ENCODE measurements around the gene PRRT3.

The PRRT3 gene
- total RNA-seq: 9.8 to 13.7 (median 11.6) reads per million in 3 donors

DNA sequence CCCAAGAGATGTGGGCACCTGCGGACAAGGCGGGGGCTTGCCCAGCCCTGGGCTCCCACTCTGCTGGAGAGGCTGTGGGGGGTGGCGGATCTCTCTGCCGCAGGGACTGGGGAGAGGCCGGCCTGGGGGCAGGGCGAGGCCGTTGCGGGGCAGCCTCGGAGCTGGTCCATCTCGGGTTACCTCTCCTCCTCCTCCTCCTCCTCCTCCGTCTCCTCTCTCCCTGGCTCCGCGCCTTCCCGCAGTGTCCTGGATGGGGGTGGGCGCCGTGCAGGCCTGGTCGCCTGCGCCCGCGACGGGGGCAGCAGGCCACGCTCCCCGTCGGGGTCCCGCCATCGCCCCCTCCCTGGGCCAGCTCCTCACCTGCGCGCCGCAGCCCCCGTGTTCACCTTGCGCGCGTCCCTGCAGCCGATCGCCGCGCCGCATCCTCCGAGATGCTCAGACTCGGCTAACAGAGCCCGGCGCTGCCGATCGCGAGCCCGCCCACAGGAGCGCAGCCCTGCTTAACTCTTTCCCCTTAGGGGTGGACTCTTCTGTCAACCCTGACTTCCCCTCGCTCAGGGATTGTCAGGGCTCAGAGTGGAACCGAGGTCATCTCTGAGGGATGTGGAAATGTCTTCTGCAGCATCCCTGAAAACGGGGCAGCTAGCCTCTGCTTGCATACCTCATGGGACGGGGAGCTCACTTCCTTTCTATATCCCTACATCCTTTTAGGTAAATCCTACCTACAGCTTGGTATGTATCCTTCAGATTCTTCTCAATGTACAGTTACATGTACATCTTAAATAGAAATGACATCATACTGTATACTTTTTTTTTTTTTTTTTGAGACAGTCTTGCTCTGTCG is at the start of gene PRRT3:
TSS of gene PRRT3 (minus strand) at position 447 of the 844 bp plus-strand sequence. CDS start 2,293 bp downstream, outside the sequence.
- no peaks in the 10 kb centered on the region for H3K9me3 ChIP-seq (ENCODE audit: control insufficient read depth, low read length)
- H3K4me3 ChIP-seq (ENCODE audit: insufficient read depth, low read depth, low read length, poor library complexity, severe bottlenecking): peak within 1 kb of the TSS; percentile 69
- peaks cover 12% of the 10 kb centered on the region for H3K4me1 ChIP-seq (ENCODE audit: control insufficient read depth, insufficient read depth, low read length, poor library complexity, severe bottlenecking)
- peak in 2 of 3 donors; percentile 19 to 20 for DNase-seq
- H3K27ac ChIP-seq (ENCODE audit: insufficient read depth, low read length, poor library complexity, severe bottlenecking): no peak within 1 kb of the TSS
- no peaks in the 10 kb centered on the region for H3K27me3 ChIP-seq (replicated peaks; ENCODE audit: control insufficient read depth, insufficient read depth, low read length, poor library complexity, severe bottlenecking)
- H3K36me3 ChIP-seq (ENCODE audit: control insufficient read depth, insufficient read depth, low read length): no peaks in the 10 kb centered on the region

DNA sequence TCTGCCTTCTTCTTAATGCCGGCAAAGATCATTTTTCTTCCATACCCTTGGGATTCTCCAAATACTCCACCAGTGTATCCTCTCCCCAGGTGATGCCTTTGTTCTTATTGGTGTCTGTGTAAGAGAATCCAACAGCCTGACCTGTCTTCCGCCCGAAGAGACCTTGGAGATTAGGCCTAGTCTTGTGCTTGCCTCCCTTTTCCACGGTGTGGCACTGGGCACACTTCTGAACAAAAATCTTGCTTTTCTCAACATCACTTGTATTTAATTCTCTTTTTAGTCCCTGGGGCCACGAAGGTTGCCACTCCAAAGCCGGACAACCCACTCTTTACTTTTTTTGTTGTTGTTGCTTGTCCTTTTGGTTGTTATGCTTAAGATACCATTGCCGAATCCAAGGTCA is 48.5 kb upstream of the PRRT3 start:
- H3K36me3 ChIP-seq (ENCODE audit: control insufficient read depth, insufficient read depth, low read length): no peaks in the 10 kb centered on the region
- H3K27me3 ChIP-seq (replicated peaks; ENCODE audit: control insufficient read depth, insufficient read depth, low read length, poor library complexity, severe bottlenecking): no peaks in the 10 kb centered on the region
- H3K4me1 ChIP-seq (ENCODE audit: control insufficient read depth, insufficient read depth, low read length, poor library complexity, severe bottlenecking): no peaks in the 10 kb centered on the region
- H3K27ac ChIP-seq (ENCODE audit: insufficient read depth, low read length, poor library complexity, severe bottlenecking): no peak overlapping the region
- H3K9me3 ChIP-seq (ENCODE audit: control insufficient read depth, low read length): no peaks in the 10 kb centered on the region
- no peak overlapping the region for H3K4me3 ChIP-seq (ENCODE audit: insufficient read depth, low read depth, low read length, poor library complexity, severe bottlenecking)
- DNase-seq: no peak

DNA sequence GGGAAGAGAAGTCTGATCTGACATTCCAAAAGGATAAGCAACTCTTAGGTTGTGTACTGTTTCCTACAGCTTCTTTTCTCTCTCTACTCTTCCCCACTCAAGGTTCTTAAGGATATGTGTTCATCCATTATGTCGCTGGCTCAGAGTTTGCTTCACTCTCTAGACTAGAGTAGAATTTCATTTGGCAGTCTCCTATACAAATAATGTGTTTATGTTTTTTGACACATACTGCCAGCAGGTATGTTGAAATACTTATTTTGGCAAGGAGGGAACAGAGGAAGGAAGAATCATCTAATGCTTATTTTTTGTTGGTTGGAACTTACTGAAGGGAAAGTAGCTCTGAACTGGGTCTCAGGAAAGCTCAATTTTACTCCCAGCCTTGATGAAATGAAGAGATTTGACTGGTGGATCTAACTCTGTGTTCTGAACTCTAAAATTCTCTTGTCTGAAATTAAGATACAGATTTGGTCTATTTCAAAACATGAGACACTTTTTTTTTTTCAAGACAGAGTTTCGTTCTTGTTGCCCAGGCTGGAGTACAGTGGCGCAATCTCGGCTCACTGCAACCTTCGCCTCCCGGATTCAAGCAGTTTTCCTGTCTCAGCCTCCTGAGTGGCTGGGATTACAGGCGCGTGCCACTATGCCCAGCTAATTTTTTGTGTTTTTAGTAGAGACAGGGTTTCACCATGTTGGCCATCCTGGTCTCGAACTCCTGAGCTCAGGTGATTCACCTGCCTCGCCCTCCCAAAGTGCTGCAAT is 42.1 kb upstream of the PRRT3 start:
- Histone ChIP-seq H3K27ac (ENCODE audit: insufficient read depth, low read length, poor library complexity, severe bottlenecking) (no peak overlapping the region), H3K4me1 (ENCODE audit: control insufficient read depth, insufficient read depth, low read length, poor library complexity, severe bottlenecking) (no peaks in the 10 kb centered on the region), H3K4me3 (ENCODE audit: insufficient read depth, low read depth, low read length, poor library complexity, severe bottlenecking) (no peak overlapping the region), H3K9me3 (ENCODE audit: control insufficient read depth, low read length) (no peaks in the 10 kb centered on the region), H3K36me3 (ENCODE audit: control insufficient read depth, insufficient read depth, low read length) (no peaks in the 10 kb centered on the region), H3K27me3 (replicated peaks; ENCODE audit: control insufficient read depth, insufficient read depth, low read length, poor library complexity, severe bottlenecking) (no peaks in the 10 kb centered on the region)
- DNase-seq: no peak

DNA sequence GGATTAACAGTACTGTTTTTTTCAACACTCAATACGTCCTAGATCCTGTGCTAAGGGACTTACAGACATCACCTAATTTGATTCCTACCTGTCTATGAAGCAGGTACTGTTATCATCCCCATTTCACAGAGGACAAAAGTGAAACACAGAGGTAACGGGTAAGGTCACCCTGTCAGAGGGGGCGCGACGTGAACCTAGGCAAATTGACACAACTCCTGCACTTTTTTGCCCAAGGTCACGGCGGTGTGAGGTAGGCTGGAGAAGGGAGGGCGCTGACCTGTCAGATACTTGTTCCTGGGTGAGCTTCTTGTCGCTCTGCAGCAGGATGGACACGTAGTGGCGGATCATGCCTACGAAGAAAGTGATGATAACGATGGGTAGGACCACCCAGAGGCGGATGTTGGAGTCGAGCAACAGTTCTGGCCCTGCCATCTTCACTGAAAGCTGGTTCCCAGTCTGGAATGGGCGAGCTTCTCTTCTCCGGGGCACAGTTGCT is 34.1 kb upstream of the PRRT3 start:
- peak overlapping the region; percentile 82 for H3K27ac ChIP-seq (ENCODE audit: insufficient read depth, low read length, poor library complexity, severe bottlenecking)
- peaks cover 8% of the 10 kb centered on the region for H3K36me3 ChIP-seq (ENCODE audit: control insufficient read depth, insufficient read depth, low read length)
- peaks cover 4% of the 10 kb centered on the region for H3K4me1 ChIP-seq (ENCODE audit: control insufficient read depth, insufficient read depth, low read length, poor library complexity, severe bottlenecking)
- no peaks in the 10 kb centered on the region for H3K27me3 ChIP-seq (replicated peaks; ENCODE audit: control insufficient read depth, insufficient read depth, low read length, poor library complexity, severe bottlenecking)
- peak overlapping the region; percentile 84 for H3K4me3 ChIP-seq (ENCODE audit: insufficient read depth, low read depth, low read length, poor library complexity, severe bottlenecking)
- no peak for DNase-seq
- no peaks in the 10 kb centered on the region for H3K9me3 ChIP-seq (ENCODE audit: control insufficient read depth, low read length)

DNA sequence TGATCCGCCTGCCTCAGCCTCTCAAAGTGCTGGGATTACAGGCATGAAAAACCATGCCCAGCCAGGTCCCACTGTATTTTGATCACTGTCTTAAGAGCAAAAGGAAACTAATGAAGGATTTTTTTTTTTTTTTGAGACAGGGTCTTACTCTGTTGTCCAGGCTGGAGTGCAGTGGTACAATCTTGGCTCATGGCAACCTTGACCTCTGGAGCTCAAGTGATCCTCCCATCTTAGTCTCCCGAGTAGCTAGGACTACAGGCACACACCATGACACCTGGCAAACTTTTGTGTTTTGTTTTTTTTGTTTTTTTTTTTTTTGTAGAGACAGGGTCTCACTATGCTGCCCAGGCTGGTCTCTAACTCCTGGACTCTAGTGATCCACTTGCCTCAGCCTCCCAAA is 28.0 kb upstream of the PRRT3 start:
- no peaks in the 10 kb centered on the region for H3K27me3 ChIP-seq (replicated peaks; ENCODE audit: control insufficient read depth, insufficient read depth, low read length, poor library complexity, severe bottlenecking)
- H3K9me3 ChIP-seq (ENCODE audit: control insufficient read depth, low read length): no peaks in the 10 kb centered on the region
- H3K27ac ChIP-seq (ENCODE audit: insufficient read depth, low read length, poor library complexity, severe bottlenecking): no peak overlapping the region
- no peak overlapping the region for H3K4me3 ChIP-seq (ENCODE audit: insufficient read depth, low read depth, low read length, poor library complexity, severe bottlenecking)
- peaks cover 32% of the 10 kb centered on the region for H3K36me3 ChIP-seq (ENCODE audit: control insufficient read depth, insufficient read depth, low read length)
- H3K4me1 ChIP-seq (ENCODE audit: control insufficient read depth, insufficient read depth, low read length, poor library complexity, severe bottlenecking): no peaks in the 10 kb centered on the region
- no peak for DNase-seq

DNA sequence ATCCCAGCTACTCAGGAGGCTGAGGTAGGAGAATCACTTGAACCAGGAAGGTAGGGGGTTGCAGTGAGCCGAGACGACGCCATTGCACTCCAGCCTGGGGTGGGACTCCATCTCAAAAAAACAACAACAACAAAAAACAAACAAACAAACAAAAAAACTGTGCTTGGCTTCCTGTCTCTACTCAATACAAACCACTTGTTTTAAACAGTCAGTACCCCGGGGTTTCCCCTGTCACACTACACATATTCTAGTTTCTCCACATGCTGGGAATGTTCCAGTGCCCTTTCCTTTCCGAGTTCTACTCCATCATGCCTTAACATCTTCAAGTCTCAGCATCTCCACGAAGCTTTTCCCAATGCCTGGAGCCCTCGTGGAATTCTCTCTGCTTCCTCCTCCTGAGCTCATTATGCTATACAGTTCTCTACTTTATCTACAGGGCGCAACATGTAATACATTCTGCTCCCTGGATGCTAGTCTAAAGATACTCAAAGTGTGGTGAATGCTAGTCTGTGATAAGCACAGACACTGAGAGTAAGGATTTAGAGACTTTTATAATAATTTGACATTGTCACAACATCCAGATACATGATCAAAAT is 26.6 kb upstream of the PRRT3 start:
- DNase-seq: no peak
- H3K4me3 ChIP-seq (ENCODE audit: insufficient read depth, low read depth, low read length, poor library complexity, severe bottlenecking): no peak overlapping the region
- H3K27ac ChIP-seq (ENCODE audit: insufficient read depth, low read length, poor library complexity, severe bottlenecking): no peak overlapping the region

DNA sequence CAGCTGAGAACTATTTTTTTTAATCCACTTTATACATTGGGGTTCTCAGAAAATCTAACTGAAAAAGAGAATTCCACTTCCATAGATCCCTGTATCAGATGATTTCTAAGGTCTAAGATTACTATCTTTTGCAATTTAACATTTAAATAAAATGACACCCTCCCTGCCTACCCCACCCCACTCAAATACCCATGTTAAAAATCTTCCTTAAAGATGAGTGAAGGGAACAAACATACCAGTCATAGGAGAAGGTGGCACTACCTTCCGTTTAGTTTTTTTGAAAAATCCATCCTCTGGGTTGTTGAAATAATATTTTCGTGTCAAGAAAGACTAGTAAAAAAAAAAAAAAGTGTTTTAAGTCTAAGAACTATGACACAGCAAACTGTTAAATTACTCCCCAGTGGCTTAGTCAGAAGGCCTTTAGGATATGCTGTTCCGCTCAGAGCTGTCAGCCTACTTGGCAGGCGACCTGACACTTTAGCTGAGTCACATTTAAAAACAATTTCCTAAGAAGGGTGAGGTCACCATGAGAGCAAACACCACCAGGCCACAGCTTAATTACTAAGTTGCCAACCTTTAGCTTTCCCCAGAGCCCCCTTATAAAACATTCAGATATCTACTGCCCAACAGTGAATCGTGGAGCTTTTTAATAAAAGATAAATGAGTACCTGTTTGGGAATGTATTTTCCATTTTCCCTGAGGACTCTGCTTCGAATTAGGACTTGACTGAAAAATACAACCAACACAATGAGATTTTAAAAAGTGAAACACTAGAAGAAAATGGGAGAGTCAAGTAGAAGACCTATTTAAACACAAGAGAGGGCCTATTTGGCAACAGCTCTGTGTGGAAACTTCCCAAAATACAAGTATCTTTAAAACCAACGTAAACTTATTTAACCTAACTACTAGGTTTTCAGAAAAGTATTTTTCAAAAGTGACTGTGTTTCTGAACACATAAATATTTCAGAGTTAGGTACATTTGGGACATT is 24.8 kb upstream of the PRRT3 start:
- peaks cover 49% of the 10 kb centered on the region for H3K36me3 ChIP-seq (ENCODE audit: control insufficient read depth, insufficient read depth, low read length)
- no peaks in the 10 kb centered on the region for H3K9me3 ChIP-seq (ENCODE audit: control insufficient read depth, low read length)
- H3K27ac ChIP-seq (ENCODE audit: insufficient read depth, low read length, poor library complexity, severe bottlenecking): no peak overlapping the region
- no peak for DNase-seq
- no peaks in the 10 kb centered on the region for H3K27me3 ChIP-seq (replicated peaks; ENCODE audit: control insufficient read depth, insufficient read depth, low read length, poor library complexity, severe bottlenecking)
- H3K4me3 ChIP-seq (ENCODE audit: insufficient read depth, low read depth, low read length, poor library complexity, severe bottlenecking): no peak overlapping the region
- no peaks in the 10 kb centered on the region for H3K4me1 ChIP-seq (ENCODE audit: control insufficient read depth, insufficient read depth, low read length, poor library complexity, severe bottlenecking)

More for the DNA sequence above, 26.6 kb upstream of the PRRT3 start:
- H3K9me3 ChIP-seq (ENCODE audit: control insufficient read depth, low read length): no peaks in the 10 kb centered on the region
- no peaks in the 10 kb centered on the region for H3K27me3 ChIP-seq (replicated peaks; ENCODE audit: control insufficient read depth, insufficient read depth, low read length, poor library complexity, severe bottlenecking)
- H3K36me3 ChIP-seq (ENCODE audit: control insufficient read depth, insufficient read depth, low read length): peaks cover 41% of the 10 kb centered on the region
- H3K4me1 ChIP-seq (ENCODE audit: control insufficient read depth, insufficient read depth, low read length, poor library complexity, severe bottlenecking): no peaks in the 10 kb centered on the region

DNA sequence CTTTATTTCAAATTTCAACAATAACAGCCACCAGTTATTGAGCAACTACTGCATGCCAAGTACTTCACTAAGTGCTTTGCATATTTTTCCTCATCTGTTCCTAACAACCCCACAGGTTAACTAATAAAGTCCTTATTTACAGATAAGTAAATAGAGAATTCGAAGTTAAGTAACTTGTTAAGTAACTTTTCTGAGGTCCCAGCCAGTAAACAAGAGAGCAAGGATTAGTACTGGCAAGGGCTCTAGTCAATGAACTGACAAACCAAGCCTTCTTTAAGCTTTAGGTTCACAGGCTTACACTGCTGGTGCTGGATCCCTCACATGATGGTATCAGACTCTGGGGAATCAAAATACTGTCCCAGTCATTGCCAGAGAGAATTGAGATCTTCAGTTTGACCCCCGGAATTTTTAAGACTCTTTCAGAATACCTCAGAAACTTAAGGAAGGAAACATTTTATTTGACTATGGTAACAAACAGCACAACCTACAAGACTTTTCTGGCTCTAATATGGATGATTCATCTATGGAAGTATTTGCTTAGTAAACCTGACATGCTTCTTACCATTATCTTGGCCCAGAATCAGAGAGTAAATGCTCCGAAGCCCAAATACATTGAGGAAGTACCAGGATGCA is 17.9 kb upstream of the PRRT3 start:
- Histone ChIP-seq H3K9me3 (ENCODE audit: control insufficient read depth, low read length) (no peaks in the 10 kb centered on the region), H3K27ac (ENCODE audit: insufficient read depth, low read length, poor library complexity, severe bottlenecking) (no peak overlapping the region), H3K27me3 (replicated peaks; ENCODE audit: control insufficient read depth, insufficient read depth, low read length, poor library complexity, severe bottlenecking) (no peaks in the 10 kb centered on the region), H3K36me3 (ENCODE audit: control insufficient read depth, insufficient read depth, low read length) (peaks cover 71% of the 10 kb centered on the region), H3K4me3 (ENCODE audit: insufficient read depth, low read depth, low read length, poor library complexity, severe bottlenecking) (no peak overlapping the region), H3K4me1 (ENCODE audit: control insufficient read depth, insufficient read depth, low read length, poor library complexity, severe bottlenecking) (no peaks in the 10 kb centered on the region)
- no peak for DNase-seq

DNA sequence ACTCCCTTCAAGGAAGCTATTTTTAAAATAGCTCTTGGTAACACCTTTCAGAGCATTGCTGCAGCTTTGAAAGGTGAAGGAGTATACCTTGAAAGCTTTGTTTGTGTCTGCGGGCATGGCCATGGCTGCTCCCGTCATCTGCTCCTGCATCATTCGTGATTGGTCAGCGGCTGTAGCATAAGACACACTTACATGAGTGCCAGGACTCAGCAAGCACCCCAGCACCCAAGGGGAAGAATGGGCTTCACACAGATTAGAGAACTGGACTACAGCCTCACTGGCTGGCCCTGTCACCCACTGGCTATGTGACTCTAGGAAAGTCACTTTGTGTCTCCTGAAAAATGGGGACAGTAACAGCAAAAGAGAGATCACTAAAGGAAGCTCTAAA is 17.4 kb upstream of the PRRT3 start:
- no peak overlapping the region for H3K27ac ChIP-seq (ENCODE audit: insufficient read depth, low read length, poor library complexity, severe bottlenecking)
- no peak overlapping the region for H3K4me3 ChIP-seq (ENCODE audit: insufficient read depth, low read depth, low read length, poor library complexity, severe bottlenecking)
- peaks cover 69% of the 10 kb centered on the region for H3K36me3 ChIP-seq (ENCODE audit: control insufficient read depth, insufficient read depth, low read length)
- no peaks in the 10 kb centered on the region for H3K27me3 ChIP-seq (replicated peaks; ENCODE audit: control insufficient read depth, insufficient read depth, low read length, poor library complexity, severe bottlenecking)
- DNase-seq: no peak
- H3K4me1 ChIP-seq (ENCODE audit: control insufficient read depth, insufficient read depth, low read length, poor library complexity, severe bottlenecking): no peaks in the 10 kb centered on the region
- no peaks in the 10 kb centered on the region for H3K9me3 ChIP-seq (ENCODE audit: control insufficient read depth, low read length)
